HEK293T (cell line): ENCODE measurements around the gene APLP2.
A peak's percentile ranks its signal among the peaks of the same experiment; 100 is the strongest.
"Not testable (repeated sequence)": the region's sequence is repeated elsewhere in the genome, so short reads cannot be mapped to it uniquely, and the experiment has no call there.

Source experiments
- CTCF ChIA-PET: fragments of 350-600 bp; formaldehyde crosslinking; extraction: SDS; loops from one replicate; lab custom pipeline; 2021; ENCODE audit warnings: antibody characterized with exemption, inconsistent platforms; lab: Yijun Ruan, JAX
- POLR2A ChIA-PET: fragments of 350-600 bp; formaldehyde crosslinking; extraction: SDS; loops from one replicate; lab custom pipeline; 2020; ENCODE audit warnings: antibody characterized with exemption, inconsistent platforms; lab: Yijun Ruan, JAX
- DNase-seq: peaks from one replicate; pipeline ENCODE4 v3.0.0; 2012; ENCODE audit warnings: mixed read lengths; ENCODE audit errors: extremely low spot score
- ARNT ChIP-seq: fragments of 450-650 bp; IDR thresholded peaks from 2 replicates; pipeline ENCODE4 v1.6.1; 2017; ENCODE audit warnings: mild to moderate bottlenecking
- BHLHE40 ChIP-seq: fragments of 450-650 bp; IDR thresholded peaks from 2 replicates; pipeline ENCODE4 v1.6.1; 2016; ENCODE audit warnings: mild to moderate bottlenecking, moderate library complexity, borderline replicate concordance
- CTBP1 ChIP-seq: fragments of 450-650 bp; IDR thresholded peaks from 2 replicates; pipeline ENCODE4 v1.6.1; 2016; ENCODE audit warnings: borderline replicate concordance
- ELF4 ChIP-seq: fragments of 450-650 bp; IDR thresholded peaks from 2 replicates; pipeline ENCODE4 v1.6.1; 2017; ENCODE audit warnings: antibody characterized with exemption
- FOXA1 ChIP-seq: fragments of 450-650 bp; IDR thresholded peaks from 2 replicates; pipeline ENCODE4 v1.6.1; 2016; ENCODE audit warnings: mild to moderate bottlenecking
- FOXK2 ChIP-seq: fragments of 450-650 bp; IDR thresholded peaks from 2 replicates; pipeline ENCODE4 v1.6.1; 2016; ENCODE audit warnings: mild to moderate bottlenecking
- FOXM1 ChIP-seq: fragments of 450-650 bp; IDR thresholded peaks from 2 replicates; pipeline ENCODE4 v1.6.1; 2017; ENCODE audit warnings: mild to moderate bottlenecking, borderline replicate concordance
- HDGF ChIP-seq: fragments of 450-650 bp; IDR thresholded peaks from 2 replicates; pipeline ENCODE4 v1.6.1; 2017; ENCODE audit warnings: antibody characterized with exemption, borderline replicate concordance
- L3MBTL2 ChIP-seq: fragments of 450-650 bp; conservative IDR thresholded peaks from 2 replicates; pipeline ENCODE4 v1.6.1; 2016; ENCODE audit warnings: mild to moderate bottlenecking
- LEF1 ChIP-seq: fragments of 450-650 bp; IDR thresholded peaks from 2 replicates; pipeline ENCODE4 v1.6.1; 2017; ENCODE audit warnings: mild to moderate bottlenecking, borderline replicate concordance
- NFRKB ChIP-seq: fragments of 450-650 bp; IDR thresholded peaks from 2 replicates; pipeline ENCODE4 v1.6.1; 2016; ENCODE audit warnings: mild to moderate bottlenecking, moderate library complexity
- SP1 ChIP-seq: fragments of 450-650 bp; IDR thresholded peaks from 2 replicates; pipeline ENCODE4 v1.6.1; 2017
- SUZ12 ChIP-seq: fragments of 450-650 bp; IDR thresholded peaks from 2 replicates; pipeline ENCODE4 v1.6.1; 2016; ENCODE audit warnings: mild to moderate bottlenecking
- TARDBP ChIP-seq: fragments of 450-650 bp; IDR thresholded peaks from 2 replicates; pipeline ENCODE4 v1.6.1; 2016
- ZNF384 ChIP-seq: fragments of 450-650 bp; IDR thresholded peaks from 2 replicates; pipeline ENCODE4 v1.6.1; 2016
- TF ChIP-seq, protein P1 (sequence below): fragments of 450-650 bp; IDR thresholded peaks from 2 replicates; pipeline ENCODE4 v1.6.1; 2016

The APLP2 gene

GRCh38 chr11:130069659-130070108, at the start of gene APLP2:
Gene APLP2 (plus strand): TSS chr11:130069894. CDS start chr11:130069978, 84 bp downstream.
- peak; percentile 95 for DNase-seq
- ChIA-PET POLR2A (interaction anchor here (0.6 to 2.9 kb wide), 5 partner anchors 20 to 77 kb away, joined by 3 to 24 read pairs (median 3); partner anchors contain the start of gene PRDM10), CTCF (no interaction called here)
- no peak for TF ChIP-seq ZNF384
- TF ChIP-seq ELF4: peak; percentile 37; the same call in 1 of the 2 replicates
- no peak for TF ChIP-seq LEF1

DNA sequence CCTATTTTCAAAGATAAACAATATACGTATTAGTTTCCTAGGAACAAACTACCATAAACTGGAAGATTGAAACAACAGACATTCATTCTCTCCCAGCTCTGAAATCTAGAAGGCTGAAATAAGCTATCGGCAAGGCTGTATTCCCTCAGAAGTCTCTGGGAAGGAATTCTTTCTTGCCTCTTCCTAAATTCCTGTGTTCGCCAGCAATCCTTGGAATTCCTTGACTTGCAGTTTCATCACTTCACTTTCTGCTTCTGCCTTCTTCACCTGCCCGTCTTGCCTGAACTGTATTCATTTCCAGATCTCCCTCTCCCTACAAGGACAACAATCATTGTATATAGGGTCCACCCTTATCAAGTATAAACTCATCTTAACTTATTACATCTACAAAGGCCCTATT, 49.4 kb upstream of the APLP2 start:
- ChIA-PET POLR2A (no interaction called here), CTCF (no interaction called here)
- DNase-seq: no peak
- no peak for TF ChIP-seq HDGF
- no peak for TF ChIP-seq L3MBTL2
- no peak for TF ChIP-seq FOXK2
- no peak for TF ChIP-seq ZNF384
- no peak for TF ChIP-seq FOXM1
- TF ChIP-seq, protein P1, sequence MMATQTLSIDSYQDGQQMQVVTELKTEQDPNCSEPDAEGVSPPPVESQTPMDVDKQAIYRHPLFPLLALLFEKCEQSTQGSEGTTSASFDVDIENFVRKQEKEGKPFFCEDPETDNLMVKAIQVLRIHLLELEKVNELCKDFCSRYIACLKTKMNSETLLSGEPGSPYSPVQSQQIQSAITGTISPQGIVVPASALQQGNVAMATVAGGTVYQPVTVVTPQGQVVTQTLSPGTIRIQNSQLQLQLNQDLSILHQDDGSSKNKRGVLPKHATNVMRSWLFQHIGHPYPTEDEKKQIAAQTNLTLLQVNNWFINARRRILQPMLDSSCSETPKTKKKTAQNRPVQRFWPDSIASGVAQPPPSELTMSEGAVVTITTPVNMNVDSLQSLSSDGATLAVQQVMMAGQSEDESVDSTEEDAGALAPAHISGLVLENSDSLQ: no peak

DNA sequence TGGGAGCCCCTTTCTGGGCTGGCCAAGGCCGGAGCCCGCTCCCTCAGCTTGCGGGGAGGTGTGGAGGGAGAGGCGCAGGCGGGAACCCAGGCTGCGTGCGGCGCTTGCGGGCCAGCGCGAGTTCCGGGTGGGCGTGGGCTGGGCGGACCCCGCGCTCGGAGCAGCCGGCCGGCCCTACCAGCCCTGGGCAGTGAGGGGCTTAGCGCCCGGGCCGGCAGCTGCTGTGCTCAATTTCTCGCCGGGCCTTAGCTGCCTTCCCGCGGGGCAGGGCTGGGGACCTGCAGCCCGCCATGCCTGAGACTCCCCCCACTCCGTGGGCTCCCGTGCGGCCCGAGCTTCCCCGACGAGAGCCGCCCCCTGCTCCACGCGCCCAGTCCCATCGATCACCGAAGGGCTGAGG, 48.1 kb upstream of the APLP2 start:
- DNase-seq, CTCF ChIA-PET, POLR2A ChIA-PET: not testable (repeated sequence)

GRCh38 chr11:130022799-130023198, 46.9 kb upstream of the APLP2 start:
- CTCF ChIA-PET: no interaction called here
- TF ChIP-seq HDGF (no peak), ELF4 (no peak), FOXK2 (no peak), NFRKB (no peak), CTBP1 (no peak), FOXM1 (no peak), SUZ12 (no peak), SP1 (no peak)
- DNase-seq: no peak
- POLR2A ChIA-PET: no interaction called here

DNA sequence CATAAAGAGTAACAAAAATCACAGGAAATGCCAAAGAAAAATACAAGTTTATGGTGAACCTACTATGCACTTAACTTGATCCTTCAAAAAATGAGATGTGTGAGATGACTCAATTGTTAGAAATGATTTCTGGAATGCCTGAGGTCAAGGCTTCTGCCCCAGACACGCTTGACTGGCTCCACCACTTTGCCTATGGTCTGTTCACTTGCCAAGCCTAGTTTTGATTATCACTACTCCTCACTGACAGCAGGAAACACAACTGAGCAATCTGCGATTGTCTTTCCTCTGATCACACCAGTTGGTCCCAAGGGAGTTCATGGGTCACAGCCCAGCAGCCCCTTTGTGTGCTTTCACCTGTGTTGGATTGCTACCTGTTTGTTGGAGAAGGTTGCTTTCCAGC, 46.5 kb upstream of the APLP2 start:
- ChIA-PET CTCF (no interaction called here), POLR2A (no interaction called here)
- DNase-seq: no peak
- TF ChIP-seq SUZ12: no peak
- no peak for TF ChIP-seq BHLHE40
- TF ChIP-seq L3MBTL2: no peak
- TF ChIP-seq, protein P1: no peak
- TF ChIP-seq NFRKB: no peak
- no peak for TF ChIP-seq SP1
- TF ChIP-seq FOXM1: no peak
- TF ChIP-seq CTBP1: no peak
- no peak for TF ChIP-seq HDGF
- TF ChIP-seq FOXA1: no peak
- TF ChIP-seq ARNT: no peak

GRCh38 chr11:130024361-130024760, 45.3 kb upstream of the APLP2 start:
- CTCF ChIA-PET: no interaction called here
- DNase-seq: no peak
- no peak for TF ChIP-seq TARDBP
- no peak for TF ChIP-seq SUZ12
- no peak for TF ChIP-seq BHLHE40
- TF ChIP-seq SP1: no peak
- no peak for TF ChIP-seq CTBP1
- TF ChIP-seq FOXA1: no peak
- TF ChIP-seq FOXK2: no peak
- TF ChIP-seq, protein P1: no peak
- TF ChIP-seq LEF1: no peak
- no peak for TF ChIP-seq NFRKB
- TF ChIP-seq ZNF384: no peak
- TF ChIP-seq L3MBTL2: no peak
- no peak for TF ChIP-seq HDGF
- no peak for TF ChIP-seq ARNT
- no peak for TF ChIP-seq ELF4
- TF ChIP-seq FOXM1: no peak
- POLR2A ChIA-PET: no interaction called here

DNA sequence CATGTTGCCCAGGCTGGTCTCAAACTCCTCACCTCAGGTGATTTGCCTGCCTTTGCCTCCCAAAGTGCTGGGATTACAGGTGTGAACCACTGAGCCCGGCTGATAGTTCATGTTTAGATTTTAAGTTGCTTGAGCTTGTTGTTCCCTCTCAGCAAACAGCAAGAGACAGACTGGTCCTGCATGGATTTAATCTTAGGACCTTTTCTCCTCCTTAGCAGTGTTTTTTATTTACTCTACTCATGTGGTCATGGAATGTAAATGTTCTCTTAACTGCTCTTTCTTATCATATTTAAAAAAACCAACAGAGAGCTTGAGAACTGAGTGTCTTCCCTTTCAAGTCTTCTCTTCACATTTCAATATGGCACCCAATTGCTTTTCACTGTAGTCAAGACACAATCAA, 44.3 kb upstream of the APLP2 start:
- ChIA-PET CTCF (no interaction called here), POLR2A (no interaction called here)
- TF ChIP-seq ZNF384 (no peak), HDGF (no peak), SP1 (no peak), ARNT (no peak), CTBP1 (no peak), ELF4 (no peak), FOXK2 (no peak)
- TF ChIP-seq, protein P1: no peak
- DNase-seq: no peak
